ENCODE data around the gene TTC28.

DNA sequence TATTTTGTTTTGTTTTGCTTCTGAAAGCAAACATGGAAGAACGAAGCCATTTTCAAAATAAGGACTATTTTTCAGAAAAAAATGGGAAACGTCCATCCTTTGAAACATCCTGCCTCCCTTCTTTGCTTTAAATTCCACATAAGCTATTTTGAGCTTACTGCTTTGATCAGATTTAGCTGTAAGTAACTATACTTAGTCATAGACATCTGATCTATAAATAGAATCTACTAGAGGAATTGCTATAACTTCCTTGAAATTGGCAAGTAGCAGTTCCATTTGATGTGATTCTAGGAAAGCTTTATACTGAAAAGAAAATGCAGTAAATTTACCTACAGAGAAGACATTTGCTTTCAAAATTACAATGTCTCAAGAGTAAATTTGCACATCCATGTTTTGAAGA, 305.8 kb downstream of the TTC28 start:
- TF ChIP-seq, protein P1, sequence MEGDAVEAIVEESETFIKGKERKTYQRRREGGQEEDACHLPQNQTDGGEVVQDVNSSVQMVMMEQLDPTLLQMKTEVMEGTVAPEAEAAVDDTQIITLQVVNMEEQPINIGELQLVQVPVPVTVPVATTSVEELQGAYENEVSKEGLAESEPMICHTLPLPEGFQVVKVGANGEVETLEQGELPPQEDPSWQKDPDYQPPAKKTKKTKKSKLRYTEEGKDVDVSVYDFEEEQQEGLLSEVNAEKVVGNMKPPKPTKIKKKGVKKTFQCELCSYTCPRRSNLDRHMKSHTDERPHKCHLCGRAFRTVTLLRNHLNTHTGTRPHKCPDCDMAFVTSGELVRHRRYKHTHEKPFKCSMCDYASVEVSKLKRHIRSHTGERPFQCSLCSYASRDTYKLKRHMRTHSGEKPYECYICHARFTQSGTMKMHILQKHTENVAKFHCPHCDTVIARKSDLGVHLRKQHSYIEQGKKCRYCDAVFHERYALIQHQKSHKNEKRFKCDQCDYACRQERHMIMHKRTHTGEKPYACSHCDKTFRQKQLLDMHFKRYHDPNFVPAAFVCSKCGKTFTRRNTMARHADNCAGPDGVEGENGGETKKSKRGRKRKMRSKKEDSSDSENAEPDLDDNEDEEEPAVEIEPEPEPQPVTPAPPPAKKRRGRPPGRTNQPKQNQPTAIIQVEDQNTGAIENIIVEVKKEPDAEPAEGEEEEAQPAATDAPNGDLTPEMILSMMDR (IDR thresholded peaks at IDR 0.05) = no peak
- no peak for TF ChIP-seq POLR2AphosphoS5 (IDR thresholded peaks at IDR 0.05)
- no peak for TF ChIP-seq POLR2A (IDR thresholded peaks at IDR 0.05; ENCODE audit: low read depth)
- TF ChIP-seq EP300 (IDR thresholded peaks at IDR 0.05) = no peak

All from esophagus muscularis mucosa (tissue), 4 donors.